DMS114 treated with DMSO at 0.1 percent for 48 hours (cell line): ENCODE data around the gene ACAP2.
"Not testable (repeated sequence)": the region's sequence is repeated elsewhere in the genome, so short reads cannot be mapped to it uniquely, and the experiment has no call there.

Experiments used
- DNase-seq: peaks from one replicate; lab custom pipeline; 2025; ENCODE audit not compliant: unreplicated experiment; lab: John Stamatoyannopoulos, UW

ACAP2 gene

GRCh38 chr3:195445885-195446284 lies 3.1 kb upstream of the ACAP2 start:
- DNase-seq, result no peak

DNA sequence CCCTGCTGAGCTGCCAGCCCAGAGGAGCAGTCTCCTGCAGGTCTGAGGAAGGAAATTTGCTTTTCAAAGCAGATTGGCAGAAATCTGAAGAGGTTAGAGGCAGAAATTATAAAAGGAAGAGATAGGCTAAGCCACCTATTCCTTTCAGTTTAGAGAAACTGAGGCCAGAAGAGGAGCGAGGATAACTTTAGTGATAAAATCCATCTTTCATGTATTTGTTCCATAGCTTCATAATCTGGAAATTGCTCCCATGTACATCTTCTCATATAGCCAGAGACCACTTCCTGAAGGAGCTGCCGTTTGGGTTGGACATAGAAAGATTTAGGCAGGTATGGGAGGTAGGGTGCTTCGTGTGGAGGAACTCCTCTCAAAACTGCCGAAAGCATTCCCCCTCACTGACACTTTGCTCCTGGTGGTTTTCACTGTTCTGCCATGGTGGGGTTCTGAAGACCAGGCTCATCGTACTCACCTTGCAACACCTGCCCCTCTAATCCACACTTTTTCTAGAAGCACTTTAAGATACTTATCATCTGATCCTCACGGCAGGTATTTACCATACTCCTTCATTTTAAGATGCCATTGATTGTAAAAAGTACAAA lies 670 bp upstream of the ACAP2 start:
- DNase-seq, result no peak

DNA sequence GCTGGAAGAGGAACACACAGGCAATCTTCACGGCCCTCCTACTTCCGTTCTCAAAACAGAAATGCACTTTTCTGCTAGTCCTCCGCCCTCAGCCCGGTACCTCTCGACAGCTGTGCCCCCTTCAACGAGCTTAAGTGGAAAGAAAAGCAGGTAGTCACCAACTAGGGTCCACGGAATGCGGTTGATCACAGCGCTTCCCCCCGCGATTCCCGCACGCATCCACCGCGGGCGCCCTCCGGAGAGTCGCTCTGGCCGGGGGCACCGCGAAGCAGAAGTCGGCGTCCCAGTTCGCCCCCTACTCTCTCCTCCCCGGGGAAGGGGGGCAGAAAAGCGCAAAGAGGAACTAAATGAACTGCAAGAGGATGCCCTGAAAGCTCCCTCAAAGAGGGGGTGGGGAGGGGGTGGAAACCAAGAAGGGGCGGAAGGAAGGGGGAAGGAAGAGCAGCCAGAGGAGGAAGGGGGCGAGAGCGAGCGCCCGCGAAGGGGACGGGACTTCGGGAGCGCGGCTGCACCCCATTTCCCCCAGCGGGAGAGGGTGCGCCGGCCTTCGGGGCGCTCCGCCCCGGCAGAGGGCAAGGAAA lies 738 bp downstream of the ACAP2 start:
- peak; percentile 19 for DNase-seq

DNA sequence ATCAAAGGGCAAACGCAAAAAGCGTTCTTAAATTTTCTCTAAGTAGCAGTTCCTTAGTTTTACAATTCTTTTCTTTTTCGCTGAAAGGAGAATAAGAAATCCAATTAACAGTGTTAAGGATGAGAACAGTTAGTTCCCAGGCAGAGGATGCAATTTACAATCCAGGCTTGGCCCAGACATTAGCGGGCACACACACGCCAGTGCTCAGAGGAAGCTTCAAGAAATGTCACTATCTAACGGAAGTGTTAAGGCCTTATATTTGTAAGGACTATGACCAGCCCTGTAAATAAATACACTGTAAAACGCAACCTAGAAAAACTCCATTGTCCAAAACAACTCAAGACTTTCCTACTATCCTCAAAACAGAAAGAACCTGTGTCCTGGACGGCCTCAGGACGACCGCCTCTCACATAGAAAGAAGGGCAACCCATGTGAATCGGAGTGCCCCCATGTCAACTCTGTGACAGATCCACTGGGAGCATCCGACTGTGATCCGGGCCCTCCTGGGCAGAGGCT lies 1.3 kb downstream of the ACAP2 start:
- DNase-seq, result peak; percentile 21

GRCh38 chr3:195441051-195441450 lies 1.8 kb downstream of the ACAP2 start:
- DNase-seq, result no peak

- no peak for DNase-seq
Measured at GRCh38 chr3:195440379-195440778, 2.4 kb downstream of the ACAP2 start.

DNA sequence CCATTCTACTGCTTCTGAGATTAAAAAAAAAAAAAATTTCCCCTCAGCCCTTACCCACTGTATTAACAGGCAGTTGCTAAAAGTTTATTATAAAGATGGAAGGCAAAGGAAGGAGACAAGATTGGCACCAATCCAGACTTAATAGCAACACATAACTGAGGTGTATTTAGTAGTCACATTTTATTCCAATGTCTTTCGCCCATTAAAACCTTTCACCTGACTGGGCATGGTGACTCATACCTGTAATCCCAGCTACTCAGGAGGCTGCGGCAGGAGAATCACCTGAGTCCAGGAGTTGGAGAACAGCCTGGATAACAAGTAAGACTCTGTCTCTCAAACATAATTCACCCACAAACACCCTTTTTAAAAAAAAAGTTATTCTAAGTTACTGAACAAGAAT lies 4.4 kb downstream of the ACAP2 start:
- no peak for DNase-seq

DNA sequence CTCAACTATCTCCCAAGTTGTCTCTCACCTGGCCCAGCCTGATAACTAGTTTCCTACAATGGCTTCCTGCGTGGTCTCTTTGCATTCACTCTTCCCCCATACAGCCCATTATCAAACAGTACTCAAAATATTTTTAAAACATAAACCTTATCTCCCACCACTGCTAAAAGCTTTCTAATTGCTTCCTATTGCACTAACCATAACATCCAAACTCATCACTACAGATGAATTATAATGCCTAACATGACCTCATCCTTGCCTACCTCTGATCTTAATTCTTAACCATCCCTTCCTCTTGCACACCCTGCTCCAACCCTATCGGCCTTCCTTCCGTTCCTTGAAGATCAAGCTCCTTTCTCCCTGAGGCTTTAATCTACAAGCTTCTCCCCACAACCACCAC lies 17.0 kb downstream of the ACAP2 start:
- no peak for DNase-seq

DNA sequence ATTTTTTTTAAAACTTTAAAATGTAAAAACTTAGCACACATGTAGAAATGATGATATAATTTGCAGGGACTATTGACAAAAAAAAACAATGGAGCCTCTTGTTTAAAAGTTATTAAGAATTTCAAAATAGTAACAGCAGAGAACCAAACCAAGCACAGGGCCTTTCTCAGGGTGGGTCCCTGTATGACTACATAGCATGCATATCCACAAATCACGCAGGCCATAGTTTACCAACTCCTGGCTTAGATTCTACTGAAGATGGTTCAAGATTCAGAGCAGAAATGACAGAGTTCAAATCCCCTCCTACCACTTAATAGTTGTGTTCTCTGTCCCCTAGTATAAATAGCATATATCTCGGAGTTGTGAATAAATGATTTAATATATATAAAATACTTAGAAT lies 19.0 kb downstream of the ACAP2 start:
- DNase-seq, result no peak

- DNase-seq, result no peak
Measured at GRCh38 chr3:195421400-195421799, 21.4 kb downstream of the ACAP2 start.

- no peak for DNase-seq
Measured at GRCh38 chr3:195416795-195417194, 26.0 kb downstream of the ACAP2 start.

DNA sequence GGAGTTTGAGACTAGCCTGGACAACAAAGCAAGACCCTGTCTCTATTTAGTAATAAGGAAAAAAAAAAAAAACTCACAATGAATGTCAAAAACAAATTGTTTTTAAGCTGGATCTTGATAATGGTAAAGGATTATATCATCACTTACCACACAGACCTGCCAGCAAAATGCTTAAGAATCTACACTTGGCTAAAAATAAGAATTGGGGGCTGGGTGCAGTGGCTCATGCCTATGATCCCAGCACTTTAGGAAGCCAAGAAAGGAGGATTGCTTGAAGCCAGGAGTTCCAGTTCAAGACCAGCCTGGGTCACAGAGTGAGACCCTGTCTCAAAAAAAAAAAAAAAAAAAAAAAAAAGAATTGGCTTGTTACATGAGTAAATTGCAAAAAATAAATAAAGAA lies 31.0 kb downstream of the ACAP2 start:
- no peak for DNase-seq

- DNase-seq, result no peak
Measured at GRCh38 chr3:195410546-195410945, 32.3 kb downstream of the ACAP2 start.

- no peak for DNase-seq
Measured at GRCh38 chr3:195407531-195408409, 35.0 kb downstream of the ACAP2 start.

GRCh38 chr3:195405651-195406050 lies 37.2 kb downstream of the ACAP2 start:
- no peak for DNase-seq

GRCh38 chr3:195403841-195404408 lies 38.9 kb downstream of the ACAP2 start:
- DNase-seq, result no peak

DNA sequence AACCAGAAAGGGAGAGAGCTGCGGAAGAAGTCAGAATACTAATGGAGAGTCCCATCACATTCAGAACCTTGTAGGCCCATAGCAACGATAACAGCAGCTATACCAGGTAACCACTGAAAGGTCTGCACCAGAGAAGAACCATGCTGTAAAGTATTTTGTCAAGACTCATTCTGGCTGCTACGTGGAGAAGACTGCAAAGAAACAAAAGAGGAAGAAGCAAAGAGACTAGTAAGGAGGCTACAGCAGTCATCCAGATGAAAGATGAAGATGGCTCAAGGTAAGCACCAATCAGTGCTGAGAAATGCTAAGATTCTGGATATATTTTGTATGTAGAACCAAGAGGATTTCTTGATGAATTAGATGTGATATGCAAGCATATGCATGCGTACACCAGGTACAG lies 39.6 kb downstream of the ACAP2 start:
- no peak for DNase-seq

DNA sequence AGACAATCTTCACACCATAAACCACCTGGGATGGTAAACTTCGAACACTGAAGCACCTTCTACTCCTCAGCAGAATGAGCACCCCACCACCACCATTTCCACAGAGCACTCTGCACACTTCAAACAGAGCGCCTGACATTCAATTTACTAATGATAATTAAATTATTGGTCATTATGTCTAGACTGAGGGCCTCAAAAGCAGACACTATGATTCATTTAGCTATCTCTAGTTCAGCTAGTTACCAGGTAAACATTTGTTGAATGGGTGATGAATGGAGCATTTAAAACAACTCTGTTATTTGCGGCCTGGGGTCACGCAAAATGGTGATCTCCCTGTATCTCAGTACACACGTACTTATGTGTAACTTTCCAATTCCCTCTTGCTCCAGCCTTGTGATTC lies 40.9 kb downstream of the ACAP2 start:
- DNase-seq, result no peak

- not testable (repeated sequence) for DNase-seq
Measured at GRCh38 chr3:195398460-195398859, 44.4 kb downstream of the ACAP2 start.

- DNase-seq, result no peak
Measured at GRCh38 chr3:195397524-195397923, 45.3 kb downstream of the ACAP2 start.

- no peak for DNase-seq
Measured at GRCh38 chr3:195395208-195395816, 47.5 kb downstream of the ACAP2 start.
